MM.1S (cell line): ENCODE measurements around the gene WFDC1.

Experiments
- DNase-seq: peaks from one replicate; pipeline ENCODE4 v3.0.0-alpha.2; 2015
- H2AFZ ChIP-seq: fragments of 300-600 bp; sonication (generic); 2 replicates; pipeline ENCODE4 v1.6.0; 2016; ENCODE audit warnings: antibody characterized with exemption, low read length
- H3F3A ChIP-seq: fragments of 300-600 bp; sonication (generic); 2 replicates; pipeline ENCODE4 v1.6.1; 2016; ENCODE audit warnings: mild to moderate bottlenecking, antibody characterized with exemption, low read length, moderate library complexity, mixed read lengths; ENCODE audit not compliant: insufficient read depth
- H3K27ac ChIP-seq: fragments of 300-600 bp; sonication (generic); 2 replicates; pipeline ENCODE4 v1.5.1; 2016; ENCODE audit warnings: mild to moderate bottlenecking, low read length
- H3K27me3 ChIP-seq: fragments of 300-600 bp; sonication (generic); replicated peaks from 2 replicates; pipeline ENCODE4 v1.6.0; 2016; ENCODE audit warnings: low read length; ENCODE audit not compliant: insufficient read depth
- H3K36me3 ChIP-seq: fragments of 300-600 bp; sonication (generic); replicated peaks from 2 replicates; pipeline ENCODE4 v1.6.1; 2016; ENCODE audit warnings: mild to moderate bottlenecking, low read length, mixed read lengths; ENCODE audit not compliant: insufficient read depth
- H3K4me1 ChIP-seq: fragments of 300-600 bp; sonication (generic); 2 replicates; pipeline ENCODE4 v1.6.1; 2016; ENCODE audit warnings: low read length, mixed read lengths
- H3K4me2 ChIP-seq: fragments of 300-600 bp; sonication (generic); 2 replicates; pipeline ENCODE4 v1.6.0; 2016; ENCODE audit warnings: low read depth, low read length
- H3K4me3 ChIP-seq: fragments of 300-600 bp; sonication (generic); 2 replicates; pipeline ENCODE4 v1.5.1; 2016; ENCODE audit warnings: low read length, mixed read lengths
- H3K79me2 ChIP-seq: fragments of 300-600 bp; sonication (generic); 2 replicates; pipeline ENCODE4 v1.6.1; 2016; ENCODE audit warnings: mixed run types, low read length, mixed read lengths
- H3K9ac ChIP-seq: fragments of 300-600 bp; sonication (generic); 2 replicates; pipeline ENCODE4 v1.6.1; 2016; ENCODE audit warnings: low read length, mixed read lengths
- H3K9me2 ChIP-seq: fragments of 300-600 bp; sonication (generic); replicated peaks from 2 replicates; pipeline ENCODE4 v1.6.1; 2016; ENCODE audit warnings: mild to moderate bottlenecking, low read length, mixed read lengths; ENCODE audit not compliant: insufficient read depth
- H3K9me3 ChIP-seq: fragments of 300-600 bp; sonication (generic); replicated peaks from 2 replicates; pipeline ENCODE4 v1.6.1; 2016; ENCODE audit warnings: mild to moderate bottlenecking, low read length, mixed read lengths; ENCODE audit not compliant: insufficient read depth
- H4K20me1 ChIP-seq: fragments of 300-600 bp; sonication (generic); 2 replicates; pipeline ENCODE4 v1.6.1; 2016; ENCODE audit warnings: mild to moderate bottlenecking, low read length, moderate library complexity, mixed read lengths; ENCODE audit not compliant: insufficient read depth
- CTCF ChIP-seq: fragments of 300-600 bp; sonication (generic); IDR thresholded peaks from 2 replicates; pipeline ENCODE4 v1.5.1; 2016; ENCODE audit warnings: antibody characterized with exemption, low read length, mixed read lengths
- EZH2 ChIP-seq: fragments of 300-600 bp; sonication (generic); optimal IDR thresholded peaks from 2 replicates; pipeline ENCODE3; 2017; ENCODE audit warnings: low read depth, mild to moderate bottlenecking, antibody characterized with exemption, low read length, mixed read lengths
- EZH2phosphoT487 ChIP-seq: fragments of 300-600 bp; sonication (generic); IDR thresholded peaks from 2 replicates; pipeline ENCODE4 v1.6.1; 2018; ENCODE audit warnings: antibody characterized with exemption, low read length

Gene WFDC1

GRCh38 chr16:84295203-84295860 is 654 bp downstream of the WFDC1 start:
- no peak for TF ChIP-seq EZH2
- no peak for TF ChIP-seq CTCF
- TF ChIP-seq EZH2phosphoT487 = no peak
- no peaks in the 10 kb centered on the region for H3K4me1 ChIP-seq
- H3K9me2 ChIP-seq = no peaks in the 10 kb centered on the region
- DNase-seq = no peak
- H3K4me2 ChIP-seq = no peak overlapping the region
- H3K9ac ChIP-seq = no peak overlapping the region
- H3F3A ChIP-seq = no peaks in the 10 kb centered on the region
- H2AFZ ChIP-seq = no peak overlapping the region
- H3K9me3 ChIP-seq = no peaks in the 10 kb centered on the region
- H3K27me3 ChIP-seq = peaks cover 81% of the 10 kb centered on the region
- H3K4me3 ChIP-seq = no peak overlapping the region
- no peaks in the 10 kb centered on the region for H4K20me1 ChIP-seq
- H3K36me3 ChIP-seq = no peaks in the 10 kb centered on the region
- no peaks in the 10 kb centered on the region for H3K79me2 ChIP-seq
- H3K27ac ChIP-seq = no peak overlapping the region

GRCh38 chr16:84298376-84298899 is 3.8 kb downstream of the WFDC1 start:
- Histone ChIP-seq H3K4me3 (no peak overlapping the region), H3K9ac (no peak overlapping the region), H3K36me3 (no peaks in the 10 kb centered on the region), H3K4me1 (no peaks in the 10 kb centered on the region), H3K9me3 (no peaks in the 10 kb centered on the region), H4K20me1 (no peaks in the 10 kb centered on the region), H3K4me2 (no peak overlapping the region), H3K9me2 (no peaks in the 10 kb centered on the region), H3K79me2 (no peaks in the 10 kb centered on the region), H3F3A (no peaks in the 10 kb centered on the region), H3K27ac (no peak overlapping the region), H3K27me3 (peaks cover 84% of the 10 kb centered on the region), H2AFZ (no peak overlapping the region)
- no peak for TF ChIP-seq CTCF
- no peak for DNase-seq

- H3K27me3 ChIP-seq = peaks cover 86% of the 10 kb centered on the region
- H3K9ac ChIP-seq = no peak overlapping the region
- H3K4me2 ChIP-seq = no peak overlapping the region
Measured at GRCh38 chr16:84299734-84300440, 5.2 kb downstream of the WFDC1 start.

More at GRCh38 chr16:84299734-84300440, 5.2 kb downstream of the WFDC1 start:
- Histone ChIP-seq H3K9me2 (no peaks in the 10 kb centered on the region), H3K27ac (no peak overlapping the region), H4K20me1 (no peaks in the 10 kb centered on the region), H3F3A (no peaks in the 10 kb centered on the region), H3K4me1 (no peaks in the 10 kb centered on the region), H3K9me3 (no peaks in the 10 kb centered on the region), H3K4me3 (no peak overlapping the region), H3K79me2 (no peaks in the 10 kb centered on the region), H2AFZ (no peak overlapping the region), H3K36me3 (no peaks in the 10 kb centered on the region)
- TF ChIP-seq CTCF = no peak
- TF ChIP-seq EZH2phosphoT487 = no peak
- no peak for TF ChIP-seq EZH2
- DNase-seq = no peak
